Effector CD8-positive, alpha-beta T cell (primary cell): ENCODE measurements around the gene RIC8A.
"Not testable (repeated sequence)": the region's sequence is repeated elsewhere in the genome, so short reads cannot be mapped to it uniquely, and the experiment has no call there.

ENCODE experiments used
- DNase-seq: peaks from one replicate; lab custom pipeline; 2025; lab: John Stamatoyannopoulos, UW
- total RNA-seq, 4 experiments: gene quantifications; one replicate each; lab custom pipeline; 2026; lab: John Stamatoyannopoulos, UW

RIC8A gene
- total RNA-seq = 162 to 198 (median 176) reads per million in 4 experiments

DNA sequence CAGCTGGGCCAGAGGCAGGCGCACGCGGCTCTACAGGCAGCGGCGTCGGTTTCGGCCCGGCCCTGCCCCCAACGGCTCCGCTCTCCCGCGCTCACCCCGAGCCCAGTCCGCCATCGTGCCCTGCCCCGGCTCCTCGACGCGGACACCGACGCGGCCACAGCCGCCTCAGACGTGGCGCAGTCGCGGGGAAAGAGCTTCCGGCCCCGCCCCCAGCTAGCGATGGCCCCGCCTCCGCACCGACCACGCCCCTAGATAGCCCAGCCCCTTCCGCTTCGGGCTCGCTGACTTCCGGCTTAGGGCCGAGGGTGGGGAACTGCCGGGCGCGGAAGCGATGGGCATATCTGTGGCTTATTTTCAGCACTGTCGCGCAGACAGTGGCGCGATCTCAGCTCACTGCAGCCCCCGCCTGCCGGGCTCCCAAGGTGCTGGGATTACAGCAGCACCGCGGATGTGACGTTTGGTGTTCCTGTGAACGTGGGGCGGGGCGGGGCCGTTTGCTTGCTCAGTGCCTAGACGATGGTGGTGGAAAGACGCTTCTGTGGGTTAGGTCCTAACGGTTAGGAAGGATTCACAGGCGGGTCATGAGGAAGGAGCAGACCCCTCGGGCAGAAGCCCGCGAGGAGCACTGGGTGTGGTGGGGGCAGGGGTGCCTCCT is at the start of gene RIC8A, which contains the start of gene BET1L:
TSS of gene RIC8A (plus strand) at position 501 of the 655 bp plus-strand sequence. CDS start 1,147 bp downstream, outside the sequence.
TSS of gene BET1L (minus strand) at position 192 of the 655 bp plus-strand sequence. CDS start at position 114, 78 bp downstream.
- DNase-seq = peak; percentile 95

DNA sequence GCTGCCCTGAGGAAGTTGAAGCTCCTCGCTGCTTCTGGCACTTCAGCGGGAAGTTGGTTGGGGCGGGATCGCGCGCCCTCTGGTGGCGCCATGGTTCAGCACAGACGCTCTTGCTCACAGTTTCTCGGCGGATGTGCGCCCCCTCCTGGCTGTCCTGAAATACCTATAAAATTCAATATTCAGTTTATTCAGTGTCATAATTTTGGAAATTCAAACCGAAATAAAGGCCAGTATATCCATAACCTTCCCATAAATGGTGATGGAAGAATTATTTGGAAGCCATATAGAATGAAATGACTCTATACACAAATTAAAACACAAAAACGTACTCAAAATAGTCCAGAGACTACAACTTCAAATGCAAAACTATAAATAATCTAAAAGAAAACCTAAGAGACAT is 27.3 kb upstream of the RIC8A start:
- DNase-seq = not testable (repeated sequence)

DNA sequence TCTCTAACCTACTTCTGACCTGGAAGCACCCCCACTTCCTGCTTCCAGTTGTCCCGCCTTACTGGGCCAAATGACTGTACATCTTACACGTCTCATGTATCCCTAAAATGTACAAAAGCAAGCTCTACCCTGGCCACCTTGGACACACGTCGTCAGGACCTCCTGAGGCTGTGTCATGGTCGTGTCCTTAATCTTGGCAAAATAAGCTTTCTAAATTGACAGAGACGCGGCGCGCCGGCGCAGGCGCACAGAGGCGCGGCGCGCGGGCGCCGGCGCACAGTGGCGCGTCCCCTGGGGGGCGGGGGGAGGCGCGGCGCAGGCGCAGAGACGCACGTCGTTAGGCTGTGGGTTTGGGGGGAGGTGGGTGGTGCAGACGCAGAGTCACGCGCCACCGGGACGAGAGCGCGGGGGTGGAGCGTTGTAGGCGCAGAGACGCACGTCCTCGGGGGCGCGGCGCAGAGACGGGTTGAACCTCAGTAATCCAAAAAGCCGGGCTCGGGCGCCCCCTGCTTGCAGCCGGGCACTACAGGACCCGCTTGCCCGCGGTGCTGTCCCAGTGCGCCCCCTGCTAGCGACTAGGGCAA is 18.2 kb upstream of the RIC8A start:
- not testable (repeated sequence) for DNase-seq

- not testable (repeated sequence) for DNase-seq
These were observed 17.6 kb upstream of the RIC8A start for GRCh38 chr11:189843-190311.

- DNase-seq = not testable (repeated sequence)
These were observed 17.0 kb upstream of the RIC8A start for GRCh38 chr11:190546-190945.

DNA sequence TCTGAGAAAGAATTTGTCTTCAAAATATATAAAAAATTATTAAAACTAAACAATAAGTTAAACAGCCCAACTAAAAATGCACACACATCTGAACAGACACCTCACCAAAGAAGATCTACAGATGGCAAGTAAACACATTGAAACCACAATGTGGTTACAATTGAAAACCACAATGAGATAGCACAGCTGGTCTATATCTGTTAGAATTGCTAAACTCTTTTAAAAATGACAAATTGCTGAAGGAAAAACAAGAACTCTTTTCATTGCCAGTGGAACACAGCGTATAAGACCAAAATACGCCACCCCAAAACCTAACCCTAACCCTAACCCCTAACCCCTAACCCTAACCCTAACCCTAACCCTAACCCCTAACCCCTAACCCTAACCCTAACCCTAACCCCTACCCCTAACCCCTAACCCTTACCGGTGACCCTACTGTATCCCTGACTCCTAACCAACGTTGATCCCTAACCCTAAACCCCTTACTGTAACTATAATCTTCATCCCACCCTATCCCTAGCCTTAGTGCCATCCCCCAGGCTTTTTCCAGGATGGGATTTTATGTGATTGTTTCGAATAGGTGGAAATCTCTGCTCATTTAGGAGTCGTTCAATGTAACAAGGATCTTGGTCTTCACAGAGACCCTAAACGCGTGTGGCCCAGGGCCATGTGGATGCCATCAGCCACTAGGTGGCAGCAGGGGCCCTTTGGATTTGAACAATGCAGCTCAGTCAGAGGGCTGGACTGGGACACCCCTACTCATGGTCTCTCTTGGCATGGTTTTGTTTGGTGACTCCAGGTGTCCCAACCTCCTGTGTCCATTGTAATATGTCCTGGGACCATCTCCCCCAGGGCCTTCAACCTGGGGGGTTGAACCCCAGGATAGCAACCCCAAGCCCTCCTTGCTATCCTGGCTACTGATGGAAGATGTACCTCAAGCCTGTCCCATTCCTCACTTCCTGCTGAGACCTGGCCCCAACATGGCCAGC is 15.7 kb upstream of the RIC8A start:
- not testable (repeated sequence) for DNase-seq

GRCh38 chr11:192674-193128 is 14.8 kb upstream of the RIC8A start, which contains the start of gene SCGB1C1:
TSS of gene SCGB1C1 (plus strand) at chr11:193078. CDS start at chr11:193100, 22 bp downstream.
- not testable (repeated sequence) for DNase-seq

- DNase-seq = not testable (repeated sequence)
These were observed 14.0 kb upstream of the RIC8A start for GRCh38 chr11:193481-193880.

GRCh38 chr11:196786-197731 is 10.4 kb upstream of the RIC8A start:
- no peak for DNase-seq

DNA sequence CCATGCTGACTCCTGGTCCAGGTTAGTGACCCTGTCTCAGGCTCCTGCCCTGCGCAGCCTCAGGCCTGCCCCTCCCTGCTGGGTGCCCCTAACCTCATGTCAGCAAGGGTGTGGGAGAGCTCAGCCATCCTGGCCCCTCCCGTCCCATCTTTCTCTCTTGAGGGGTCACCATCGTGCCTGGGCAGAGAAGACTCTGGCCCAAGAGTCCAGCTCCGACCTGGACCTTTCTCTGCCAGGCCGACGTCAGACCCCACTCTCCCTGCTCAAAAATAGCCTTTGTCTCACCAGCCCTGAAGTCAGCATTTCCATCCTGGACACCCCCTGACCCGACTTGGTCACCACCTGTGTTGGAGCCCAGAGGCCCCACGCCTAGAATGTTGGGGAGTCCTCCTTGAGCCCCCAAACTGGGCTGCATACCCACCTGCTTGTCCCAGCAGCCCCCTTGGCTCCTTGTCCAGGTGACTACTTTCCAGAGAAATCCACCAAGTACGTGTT is 9.7 kb upstream of the RIC8A start:
- no peak for DNase-seq

- no peak for DNase-seq
These were observed 9.2 kb upstream of the RIC8A start for GRCh38 chr11:198236-198806.

DNA sequence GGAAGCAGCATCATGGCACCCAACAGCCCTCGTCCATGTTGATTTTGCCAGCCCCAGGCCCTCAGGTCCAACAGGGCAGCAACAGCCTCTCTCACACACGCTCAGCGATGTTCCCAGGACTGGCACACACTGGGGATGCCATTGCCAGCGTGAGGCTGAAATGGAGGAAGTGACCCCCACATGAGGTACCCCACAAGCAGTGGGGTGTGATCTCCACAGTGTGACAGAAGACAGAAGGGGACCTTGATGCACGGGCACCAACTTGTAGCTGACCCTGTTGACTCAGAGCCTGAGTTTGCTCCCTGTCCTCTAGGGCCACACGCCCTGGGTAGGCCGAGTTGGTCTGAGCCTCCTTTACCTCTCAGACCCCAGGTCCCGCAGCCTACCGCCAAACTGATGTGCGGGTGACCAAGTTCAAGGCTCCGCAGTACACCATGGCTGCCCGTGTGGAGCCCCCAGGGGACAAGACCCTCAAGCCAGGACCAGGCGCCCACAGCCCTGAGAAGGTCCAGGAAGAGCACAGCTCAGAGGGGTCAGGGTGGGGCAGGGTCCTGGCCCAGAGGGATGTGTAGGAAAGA is 8.4 kb upstream of the RIC8A start:
- DNase-seq = no peak

DNA sequence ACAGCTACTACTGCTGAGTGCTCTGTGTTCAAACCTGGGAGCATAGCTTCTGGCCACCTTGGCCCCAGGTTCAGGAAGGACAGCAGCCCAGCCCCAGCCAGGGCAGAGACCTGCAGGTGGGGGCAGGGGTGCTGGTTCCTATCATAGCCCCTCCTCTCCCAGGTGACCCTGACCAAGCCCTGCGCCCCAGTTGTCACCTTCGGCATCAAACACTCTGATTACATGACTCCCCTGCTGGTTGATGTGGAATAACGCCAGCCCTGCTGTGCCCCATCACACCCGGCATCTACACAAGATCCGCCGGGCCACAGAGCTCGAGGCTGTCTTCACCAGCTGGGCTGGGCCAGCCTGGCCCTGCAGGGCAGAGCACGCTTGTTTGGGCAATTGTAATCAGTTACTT is 7.7 kb upstream of the RIC8A start:
- DNase-seq = no peak

- no peak for DNase-seq
These were observed 7.1 kb upstream of the RIC8A start for GRCh38 chr11:200224-201003.

DNA sequence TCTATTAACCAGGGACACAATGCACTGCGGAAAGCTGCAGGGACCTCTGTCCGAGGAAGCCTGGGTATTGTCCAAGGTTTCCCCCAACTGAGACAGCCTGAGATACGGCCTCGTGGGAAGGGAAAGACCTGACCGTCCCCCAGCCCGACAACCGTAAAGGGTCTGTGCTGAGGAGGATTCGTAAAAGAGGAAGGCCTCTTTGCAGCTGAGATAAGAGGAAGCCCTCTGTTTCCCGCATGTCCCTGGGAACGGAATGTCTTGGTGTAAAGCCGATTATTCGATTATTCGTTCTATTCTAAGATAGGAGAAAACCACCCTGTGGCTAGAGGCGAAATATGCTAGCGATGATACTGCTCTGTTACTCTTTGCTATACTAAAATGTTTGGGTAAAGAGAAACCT is 5.5 kb upstream of the RIC8A start:
- DNase-seq = no peak

DNA sequence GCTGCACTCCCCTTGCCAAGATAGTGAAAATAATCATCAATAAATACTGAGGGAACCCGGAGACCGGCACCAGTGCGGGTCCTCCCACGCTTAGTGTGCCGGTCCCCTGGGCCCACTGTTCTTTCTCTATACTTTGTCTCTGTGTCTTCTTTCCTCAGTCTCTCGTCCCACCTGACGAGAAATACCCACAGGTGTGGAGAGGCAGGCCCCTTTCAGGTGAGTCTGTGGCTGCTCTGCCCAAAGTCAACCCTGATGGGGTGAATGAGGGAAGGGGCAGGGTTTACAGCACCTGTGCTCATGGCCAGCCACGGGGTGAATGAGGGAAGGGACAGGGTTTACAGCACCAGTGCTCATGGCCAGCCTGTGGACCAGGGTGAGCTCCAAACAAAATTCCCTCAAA is 5.0 kb upstream of the RIC8A start:
- DNase-seq = no peak

GRCh38 chr11:203056-203944 is 4.2 kb upstream of the RIC8A start:
- DNase-seq = no peak
